CD4-positive, alpha-beta memory T cell (primary cell): Measurements from ENCODE around the gene TMPRSS4. TPM values are rescaled to one million over a fixed set of nuclear protein-coding genes. Genes with fewer than 3 reads are reported as not detected.

Experiments used
- CTCF ChIA-PET: fragments of 350-600 bp; sonication (Branson Sonifier 250); formaldehyde crosslinking; loops from one replicate; lab custom pipeline; 2021; ENCODE audit warnings: inconsistent platforms; ENCODE audit not compliant: partially characterized antibody; lab: Charles Lee
- POLR2A ChIA-PET: fragments of 350-600 bp; sonication (Branson Sonifier 250); formaldehyde crosslinking; loops from one replicate; lab custom pipeline; 2021; ENCODE audit not compliant: partially characterized antibody; lab: Charles Lee
- DNase-seq, 5 donors: peaks; one replicate each; pipeline versions ENCODE4 v3.0.0 to v3.0.0-alpha.2; 2020 to 2022; ENCODE audit warnings: mixed read lengths in 1 of 5
- H3K27ac ChIP-seq: one replicate; pipeline ENCODE4 v1.7.0; 2013; ENCODE audit warnings: low read depth, low read length
- H3K27me3 ChIP-seq: 2 replicates; pipeline ENCODE4 v1.7.0; 2013; ENCODE audit warnings: mild to moderate bottlenecking, low read length, moderate library complexity; ENCODE audit not compliant: insufficient read depth
- H3K36me3 ChIP-seq: 2 replicates; pipeline ENCODE4 v1.7.0; 2013; ENCODE audit warnings: mild to moderate bottlenecking, low read length, moderate library complexity; ENCODE audit not compliant: insufficient read depth
- H3K4me1 ChIP-seq: 2 replicates; pipeline ENCODE4 v1.7.0; 2013; ENCODE audit warnings: mild to moderate bottlenecking, low read length, moderate library complexity; ENCODE audit not compliant: insufficient read depth
- H3K4me3 ChIP-seq, 2 donors: one replicate each; pipeline ENCODE4 v1.7.0; 2013; ENCODE audit warnings: low read length in 2 of 2, mild to moderate bottlenecking in 1 of 2
- H3K9me3 ChIP-seq, 2 donors: one replicate each; pipeline ENCODE4 v1.7.0; 2013; ENCODE audit warnings: low read length in 2 of 2, control low read depth in 1 of 2; ENCODE audit not compliant: control insufficient read depth in 1 of 2
- H3K27ac Mint-ChIP-seq, 7 donors: one replicate each; pipeline ENCODE4 v1.8.0; 2020 to 2021; ENCODE audit warnings: mixed read lengths in 7 of 7, mild to moderate bottlenecking in 6 of 7, inconsistent platforms in 3 of 7, moderate library complexity in 3 of 7
- H3K27me3 Mint-ChIP-seq, 2 donors: one replicate each; pipeline ENCODE4 v1.8.0; 2020 to 2021; ENCODE audit warnings: mixed read lengths in 2 of 2
- H3K36me3 Mint-ChIP-seq, 2 donors: one replicate each; pipeline ENCODE4 v1.8.0; 2020 to 2021; ENCODE audit warnings: mixed read lengths in 2 of 2, inconsistent platforms in 1 of 2, mild to moderate bottlenecking in 1 of 2
- H3K4me1 Mint-ChIP-seq, 4 donors: one replicate each; pipeline ENCODE4 v1.8.0; 2020 to 2021; ENCODE audit warnings: mixed read lengths in 4 of 4, mild to moderate bottlenecking in 1 of 4
- H3K4me3 Mint-ChIP-seq, 8 donors: one replicate each; pipeline ENCODE4 v1.8.0; 2020 to 2021; ENCODE audit warnings: mixed read lengths in 8 of 8, mild to moderate bottlenecking in 7 of 8, moderate library complexity in 6 of 8, inconsistent platforms in 3 of 8
- H3K9me3 Mint-ChIP-seq, 8 donors: one replicate each; pipeline ENCODE4 v1.8.0; 2020 to 2021; ENCODE audit warnings: mixed read lengths in 8 of 8, mild to moderate bottlenecking in 5 of 8, inconsistent platforms in 3 of 8, moderate library complexity in 1 of 8
- intact Hi-C: fragments of 100-400 bp; cut with micrococcal nuclease; formaldehyde crosslinking; loops from one replicate; pipeline ENCODE4 v1.15.1; 2023
- polyA plus RNA-seq, 2 donors: library from polyadenylated mRNA; unstranded; fragments of 300-500 nt; fragmentation: Illumina TruSeq; gene quantifications; one replicate each; pipeline ENCODE4 v1.2.3, GENCODE V29; 2021
- total RNA-seq, 2 experiments: library from RNA; stranded (reverse); gene quantifications; one replicate each; pipeline ENCODE4 v1.2.3, GENCODE V29; 2021

TMPRSS4 gene
- total and polyA plus RNA-seq, 4 experiments from 2014 or later: 0.33 TPM; not detected in 3

- no peak overlapping the region for H3K27ac Mint-ChIP-seq
- H3K9me3 Mint-ChIP-seq: no peaks in the 10 kb centered on the region
- Histone ChIP-seq H3K27ac (no peak overlapping the region), H3K4me1 (peaks cover 8% of the 10 kb centered on the region), H3K4me3 (no peak overlapping the region), H3K27me3 (no peaks in the 10 kb centered on the region), H3K36me3 (no peaks in the 10 kb centered on the region), H3K9me3 (no peaks in the 10 kb centered on the region)
- POLR2A ChIA-PET: no interaction called here
- CTCF ChIA-PET: interaction anchor here (6.9 kb wide), 1 partner anchor 24 kb away, joined by 109 read pairs; no protein-coding TSS in a partner anchor
- intact Hi-C loops: no loop called here
- peaks cover 0 to 5% (median 2%) of the 10 kb centered on the region in 4 donors for H3K4me1 Mint-ChIP-seq
- no peak for DNase-seq
- H3K4me3 Mint-ChIP-seq: no peak overlapping the region
- H3K27me3 Mint-ChIP-seq: peaks cover 4 to 12% of the 10 kb centered on the region in 2 donors
- H3K36me3 Mint-ChIP-seq: no peaks in the 10 kb centered on the region
These were observed 91.4 kb downstream of the TMPRSS4 start for GRCh38 chr11:118168316-118168715.

- POLR2A ChIA-PET: no interaction called here
- H3K27ac Mint-ChIP-seq: no peak overlapping the region
- CTCF ChIA-PET: interaction anchor here (1.0 to 6.9 kb wide), 5 partner anchors 9 to 361 kb away, joined by 3 to 109 read pairs (median 32); no protein-coding TSS in a partner anchor
- H3K9me3 Mint-ChIP-seq: no peaks in the 10 kb centered on the region
- H3K36me3 Mint-ChIP-seq: no peaks in the 10 kb centered on the region
- H3K36me3 ChIP-seq: no peaks in the 10 kb centered on the region
- H3K27ac ChIP-seq: no peak overlapping the region
- no peak for DNase-seq
- H3K4me3 Mint-ChIP-seq: no peak overlapping the region
- peaks cover 0 to 5% (median 2%) of the 10 kb centered on the region in 4 donors for H3K4me1 Mint-ChIP-seq
- H3K4me1 ChIP-seq: peaks cover 8% of the 10 kb centered on the region
- H3K27me3 Mint-ChIP-seq: peaks cover 4 to 9% of the 10 kb centered on the region in 2 donors
- no peaks in the 10 kb centered on the region for H3K9me3 ChIP-seq
- no peak overlapping the region for H3K4me3 ChIP-seq
- H3K27me3 ChIP-seq: no peaks in the 10 kb centered on the region
- intact Hi-C loops: no loop called here
These were observed 91.9 kb downstream of the TMPRSS4 start for GRCh38 chr11:118168751-118169150.

- no peaks in the 10 kb centered on the region for H3K36me3 Mint-ChIP-seq
- CTCF ChIA-PET: interaction anchor here (0.9 to 6.9 kb wide), 7 partner anchors 8 to 362 kb away, joined by 3 to 109 read pairs (median 18); no protein-coding TSS in a partner anchor
- Histone ChIP-seq H3K4me1 (peaks cover 8% of the 10 kb centered on the region), H3K27ac (no peak overlapping the region), H3K4me3 (no peak overlapping the region), H3K36me3 (no peaks in the 10 kb centered on the region), H3K27me3 (no peaks in the 10 kb centered on the region), H3K9me3 (no peaks in the 10 kb centered on the region)
- no peak overlapping the region for H3K27ac Mint-ChIP-seq
- peaks cover 0 to 5% (median 2%) of the 10 kb centered on the region in 4 donors for H3K4me1 Mint-ChIP-seq
- H3K4me3 Mint-ChIP-seq: no peak overlapping the region
- H3K9me3 Mint-ChIP-seq: no peaks in the 10 kb centered on the region
- no peak for DNase-seq
- intact Hi-C loops: loop anchor here (10.0 kb wide), 1 partner anchor 745 kb away; no protein-coding TSS in a partner anchor
- H3K27me3 Mint-ChIP-seq: peaks cover 4 to 12% of the 10 kb centered on the region in 2 donors
- POLR2A ChIA-PET: no interaction called here
These were observed 92.6 kb downstream of the TMPRSS4 start for GRCh38 chr11:118169300-118170140.

GRCh38 chr11:118170231-118170630, 93.4 kb downstream of the TMPRSS4 start:
- ChIA-PET CTCF (interaction anchor here (0.9 to 6.9 kb wide), 15 partner anchors 11 to 744 kb away, joined by 3 to 109 read pairs (median 12); partner anchors contain the start of gene SCN4B), POLR2A (no interaction called here)
- intact Hi-C loops: loop anchor here (10.0 kb wide), 1 partner anchor 745 kb away; no protein-coding TSS in a partner anchor
- H3K4me1 ChIP-seq: peaks cover 8% of the 10 kb centered on the region
- Mint-ChIP-seq H3K27ac (no peak overlapping the region), H3K9me3 (no peaks in the 10 kb centered on the region), H3K4me3 (no peak overlapping the region), H3K36me3 (no peaks in the 10 kb centered on the region), H3K4me1 (peaks cover 0 to 5% (median 2%) of the 10 kb centered on the region in 4 donors), H3K27me3 (peaks cover 4 to 12% of the 10 kb centered on the region in 2 donors)
- H3K27me3 ChIP-seq: no peaks in the 10 kb centered on the region
- no peak overlapping the region for H3K4me3 ChIP-seq
- no peaks in the 10 kb centered on the region for H3K36me3 ChIP-seq
- no peaks in the 10 kb centered on the region for H3K9me3 ChIP-seq
- DNase-seq: no peak
- no peak overlapping the region for H3K27ac ChIP-seq

- H3K27ac ChIP-seq: no peak overlapping the region
- H3K27me3 ChIP-seq: no peaks in the 10 kb centered on the region
- peaks cover 8% of the 10 kb centered on the region for H3K4me1 ChIP-seq
- Mint-ChIP-seq H3K27ac (no peak overlapping the region), H3K4me3 (peak overlapping the region in 1 of 8 donors; percentile 9), H3K27me3 (peaks cover 4 to 15% of the 10 kb centered on the region in 2 donors), H3K4me1 (peaks cover 0 to 5% (median 2%) of the 10 kb centered on the region in 4 donors), H3K9me3 (no peaks in the 10 kb centered on the region), H3K36me3 (no peaks in the 10 kb centered on the region)
- no peaks in the 10 kb centered on the region for H3K9me3 ChIP-seq
- CTCF ChIA-PET: interaction anchor here (0.9 to 6.9 kb wide), 42 partner anchors 8 to 746 kb away, joined by 3 to 109 read pairs (median 6); partner anchors contain the start of genes MPZL2 and SCN4B
- POLR2A ChIA-PET: interaction anchor here (1.1 to 1.7 kb wide), 3 partner anchors 117 to 363 kb away, joined by 3 to 5 read pairs (median 4); no protein-coding TSS in a partner anchor
- intact Hi-C loops: loop anchor here (1.0 to 10.0 kb wide), 4 partner anchors 26 to 746 kb away; no protein-coding TSS in a partner anchor
- DNase-seq: no peak
- H3K36me3 ChIP-seq: no peaks in the 10 kb centered on the region
- H3K4me3 ChIP-seq: no peak overlapping the region
These were observed 94.0 kb downstream of the TMPRSS4 start for GRCh38 chr11:118170882-118171268.

Other genes with a start within 250 kb of the TMPRSS4 start
- not detected for gene FXYD6, start 200.4 kb upstream of the TMPRSS4 start, total RNA-seq
- under 1 TPM in 1 of 2 donors, not detected in 1; 0.15 TPM for gene FXYD6, start 200.4 kb upstream of the TMPRSS4 start, polyA plus RNA-seq
- gene TMPRSS13, start 147.7 kb upstream of the TMPRSS4 start, total RNA-seq: 1 to 10 TPM; 3.7 to 4.0 TPM
- under 1 TPM; 0.45 to 0.94 TPM for gene TMPRSS13, start 147.7 kb upstream of the TMPRSS4 start, polyA plus RNA-seq
- gene IL10RA, start 90.7 kb upstream of the TMPRSS4 start, total RNA-seq: 100 to 1,000 TPM; 398 to 406 TPM
- gene IL10RA, start 90.7 kb upstream of the TMPRSS4 start, polyA plus RNA-seq: 100 to 1,000 TPM; 362 to 468 TPM
- gene SMIM35, start 9.9 kb downstream of the TMPRSS4 start, total RNA-seq: under 1 TPM; 0.44 to 0.55 TPM
- under 1 TPM; 0.21 to 0.76 TPM for gene SMIM35, start 9.9 kb downstream of the TMPRSS4 start, polyA plus RNA-seq
- gene SCN4B, start 75.7 kb downstream of the TMPRSS4 start, total RNA-seq: not detected
- not detected for gene SCN4B, start 75.7 kb downstream of the TMPRSS4 start, polyA plus RNA-seq
- gene SCN2B, start 99.6 kb downstream of the TMPRSS4 start, total RNA-seq: not detected
- not detected for gene SCN2B, start 99.6 kb downstream of the TMPRSS4 start, polyA plus RNA-seq
- gene JAML, start 147.9 kb downstream of the TMPRSS4 start, total RNA-seq: 100 to 1,000 TPM; 115 to 116 TPM
- 100 to 1,000 TPM; 169 to 194 TPM for gene JAML, start 147.9 kb downstream of the TMPRSS4 start, polyA plus RNA-seq
- gene MPZL3, start 175.3 kb downstream of the TMPRSS4 start, total RNA-seq: 10 to 100 TPM; 29.9 to 32.0 TPM
- 10 to 100 TPM; 12.3 to 12.6 TPM for gene MPZL3, start 175.3 kb downstream of the TMPRSS4 start, polyA plus RNA-seq
- gene MPZL2, start 187.2 kb downstream of the TMPRSS4 start, total RNA-seq: 1 to 10 TPM; 2.9 to 3.7 TPM
- 1 to 10 TPM in 1 of 2 donors, under 1 TPM in 1; 0.64 to 4.2 TPM for gene MPZL2, start 187.2 kb downstream of the TMPRSS4 start, polyA plus RNA-seq
- gene CD3E, start 227.7 kb downstream of the TMPRSS4 start, total RNA-seq: 100 to 1,000 TPM; 581 to 618 TPM
- gene CD3E, start 227.7 kb downstream of the TMPRSS4 start, polyA plus RNA-seq: 100 to 1,000 TPM; 627 to 999 TPM